MM.1S (cell line): Measurements from ENCODE around the gene TAS2R50.

ENCODE experiments used
- DNase-seq: peaks from one replicate; pipeline ENCODE4 v3.0.0-alpha.2; 2015
- H2AFZ ChIP-seq: fragments of 300-600 bp; sonication (generic); 2 replicates; pipeline ENCODE4 v1.6.0; 2016; ENCODE audit warnings: antibody characterized with exemption, low read length
- H3F3A ChIP-seq: fragments of 300-600 bp; sonication (generic); 2 replicates; pipeline ENCODE4 v1.6.1; 2016; ENCODE audit warnings: mild to moderate bottlenecking, antibody characterized with exemption, low read length, moderate library complexity, mixed read lengths; ENCODE audit not compliant: insufficient read depth
- H3K27ac ChIP-seq: fragments of 300-600 bp; sonication (generic); 2 replicates; pipeline ENCODE4 v1.5.1; 2016; ENCODE audit warnings: mild to moderate bottlenecking, low read length
- H3K27me3 ChIP-seq: fragments of 300-600 bp; sonication (generic); replicated peaks from 2 replicates; pipeline ENCODE4 v1.6.0; 2016; ENCODE audit warnings: low read length; ENCODE audit not compliant: insufficient read depth
- H3K36me3 ChIP-seq: fragments of 300-600 bp; sonication (generic); replicated peaks from 2 replicates; pipeline ENCODE4 v1.6.1; 2016; ENCODE audit warnings: mild to moderate bottlenecking, low read length, mixed read lengths; ENCODE audit not compliant: insufficient read depth
- H3K4me1 ChIP-seq: fragments of 300-600 bp; sonication (generic); 2 replicates; pipeline ENCODE4 v1.6.1; 2016; ENCODE audit warnings: low read length, mixed read lengths
- H3K4me2 ChIP-seq: fragments of 300-600 bp; sonication (generic); 2 replicates; pipeline ENCODE4 v1.6.0; 2016; ENCODE audit warnings: low read depth, low read length
- H3K4me3 ChIP-seq: fragments of 300-600 bp; sonication (generic); 2 replicates; pipeline ENCODE4 v1.5.1; 2016; ENCODE audit warnings: low read length, mixed read lengths
- H3K79me2 ChIP-seq: fragments of 300-600 bp; sonication (generic); 2 replicates; pipeline ENCODE4 v1.6.1; 2016; ENCODE audit warnings: mixed run types, low read length, mixed read lengths
- H3K9ac ChIP-seq: fragments of 300-600 bp; sonication (generic); 2 replicates; pipeline ENCODE4 v1.6.1; 2016; ENCODE audit warnings: low read length, mixed read lengths
- H3K9me2 ChIP-seq: fragments of 300-600 bp; sonication (generic); replicated peaks from 2 replicates; pipeline ENCODE4 v1.6.1; 2016; ENCODE audit warnings: mild to moderate bottlenecking, low read length, mixed read lengths; ENCODE audit not compliant: insufficient read depth
- H3K9me3 ChIP-seq: fragments of 300-600 bp; sonication (generic); replicated peaks from 2 replicates; pipeline ENCODE4 v1.6.1; 2016; ENCODE audit warnings: mild to moderate bottlenecking, low read length, mixed read lengths; ENCODE audit not compliant: insufficient read depth
- H4K20me1 ChIP-seq: fragments of 300-600 bp; sonication (generic); 2 replicates; pipeline ENCODE4 v1.6.1; 2016; ENCODE audit warnings: mild to moderate bottlenecking, low read length, moderate library complexity, mixed read lengths; ENCODE audit not compliant: insufficient read depth
- CTCF ChIP-seq: fragments of 300-600 bp; sonication (generic); IDR thresholded peaks from 2 replicates; pipeline ENCODE4 v1.5.1; 2016; ENCODE audit warnings: antibody characterized with exemption, low read length, mixed read lengths
- EZH2 ChIP-seq: fragments of 300-600 bp; sonication (generic); optimal IDR thresholded peaks from 2 replicates; pipeline ENCODE3; 2017; ENCODE audit warnings: low read depth, mild to moderate bottlenecking, antibody characterized with exemption, low read length, mixed read lengths
- EZH2phosphoT487 ChIP-seq: fragments of 300-600 bp; sonication (generic); IDR thresholded peaks from 2 replicates; pipeline ENCODE4 v1.6.1; 2018; ENCODE audit warnings: antibody characterized with exemption, low read length

The TAS2R50 gene

GRCh38 chr12:10941369-10941768 is 45.3 kb downstream of the TAS2R50 start:
- H3K4me3 ChIP-seq: no peak overlapping the region

GRCh38 chr12:10940389-10940788 is 46.3 kb downstream of the TAS2R50 start:
- H3F3A ChIP-seq: no peaks in the 10 kb centered on the region
- no peaks in the 10 kb centered on the region for H3K9me3 ChIP-seq
- H3K36me3 ChIP-seq: no peaks in the 10 kb centered on the region
- H2AFZ ChIP-seq: no peak overlapping the region
- DNase-seq: no peak
- H4K20me1 ChIP-seq: no peaks in the 10 kb centered on the region
- H3K79me2 ChIP-seq: no peaks in the 10 kb centered on the region
- H3K9ac ChIP-seq: no peak overlapping the region
- H3K4me2 ChIP-seq: no peak overlapping the region
- no peak overlapping the region for H3K27ac ChIP-seq
- H3K4me3 ChIP-seq: no peak overlapping the region
- peaks cover 7% of the 10 kb centered on the region; the same call in 1 of the 2 replicates for H3K4me1 ChIP-seq
- no peaks in the 10 kb centered on the region for H3K9me2 ChIP-seq
- TF ChIP-seq EZH2phosphoT487 (no peak), CTCF (no peak), EZH2 (no peak)
- H3K27me3 ChIP-seq: no peaks in the 10 kb centered on the region

More at GRCh38 chr12:10941369-10941768, 45.3 kb downstream of the TAS2R50 start:
- no peaks in the 10 kb centered on the region for H3F3A ChIP-seq
- no peak overlapping the region for H3K4me2 ChIP-seq
- H3K9me2 ChIP-seq: no peaks in the 10 kb centered on the region
- H3K36me3 ChIP-seq: no peaks in the 10 kb centered on the region
- H3K9me3 ChIP-seq: no peaks in the 10 kb centered on the region
- H3K27me3 ChIP-seq: no peaks in the 10 kb centered on the region
- no peaks in the 10 kb centered on the region for H3K79me2 ChIP-seq
- no peak overlapping the region for H2AFZ ChIP-seq
- TF ChIP-seq EZH2 (no peak), CTCF (no peak)
- H3K27ac ChIP-seq: no peak overlapping the region
- H3K4me1 ChIP-seq: peaks cover 7% of the 10 kb centered on the region; the same call in 1 of the 2 replicates
- no peaks in the 10 kb centered on the region for H4K20me1 ChIP-seq
- H3K9ac ChIP-seq: no peak overlapping the region
- DNase-seq: no peak

GRCh38 chr12:10939163-10939562 is 47.5 kb downstream of the TAS2R50 start, which contains the start of gene TAS2R14:
TSS of gene TAS2R14 (minus strand) at chr12:10939263. CDS start at chr12:10939207, 56 bp downstream.
- Histone ChIP-seq H3K27me3 (no peaks in the 10 kb centered on the region), H3K9me2 (no peaks in the 10 kb centered on the region), H3K9me3 (no peaks in the 10 kb centered on the region), H3K9ac (no peak within 1 kb of the TSS), H2AFZ (no peak within 1 kb of the TSS), H3K4me2 (no peak within 1 kb of the TSS), H4K20me1 (no peaks in the 10 kb centered on the region), H3K79me2 (no peaks in the 10 kb centered on the region), H3K4me1 (peaks cover 7% of the 10 kb centered on the region; the same call in 1 of the 2 replicates), H3K36me3 (no peaks in the 10 kb centered on the region), H3K4me3 (no peak within 1 kb of the TSS), H3K27ac (no peak within 1 kb of the TSS), H3F3A (no peaks in the 10 kb centered on the region)
- DNase-seq: no peak
- no peak for TF ChIP-seq CTCF
- no peak for TF ChIP-seq EZH2phosphoT487
- TF ChIP-seq EZH2: no peak
